IMR-90 (cell line): Measurements from ENCODE around the gene SPEM1. TPM values are rescaled to one million over a fixed set of nuclear protein-coding genes. Genes with fewer than 3 reads are reported as not detected.

Experiments used
- ATAC-seq: fragments of 200-7000 bp; cut with Tn5 transposase; 2 replicates; pipeline ENCODE4 v1.9.1; 2020; ENCODE audit warnings: low read depth, mild to moderate bottlenecking, moderate library complexity
- BruUV-seq: library from RNA; stranded (reverse); fragments of 400-500 nt; replicated peaks from 2 replicates; lab custom pipeline; 2021; lab: Mats Ljungman, UMichigan
- CTCF ChIA-PET: fragments of 300-600 bp; formaldehyde crosslinking; extraction: SDS; loops from one replicate; lab custom pipeline; 2021; ENCODE audit warnings: antibody characterized with exemption; lab: Yijun Ruan, JAX
- POLR2A ChIA-PET: fragments of 300-600 bp; sonication (Branson Sonifier 250); formaldehyde crosslinking; loops from one replicate; lab custom pipeline; 2022; ENCODE audit warnings: antibody characterized with exemption; ENCODE audit not compliant: unreplicated experiment; lab: Charles Lee
- DNase-seq: peaks from one replicate; pipeline ENCODE4 v3.0.0; 2013
- H2AFZ ChIP-seq: replicated peaks from 2 replicates; pipeline ENCODE3; 2013; ENCODE audit warnings: low read length, mild to moderate bottlenecking; ENCODE audit not compliant: poor library complexity
- H2AK5ac ChIP-seq: 2 replicates; pipeline ENCODE4 v1.6.1; 2013; ENCODE audit warnings: low read depth, low read length, inconsistent platforms
- H2AK9ac ChIP-seq: replicated peaks from 2 replicates; pipeline ENCODE3; 2013; ENCODE audit warnings: mild to moderate bottlenecking, low read depth, low read length, moderate library complexity; ENCODE audit not compliant: poor library complexity
- H2BK120ac ChIP-seq: 2 replicates; pipeline ENCODE4 v1.6.1; 2013; ENCODE audit warnings: low read depth, low read length, inconsistent platforms
- H2BK15ac ChIP-seq: 3 replicates; pipeline ENCODE4 v1.6.1; 2013; ENCODE audit warnings: low read depth, low read length, inconsistent platforms
- H2BK20ac ChIP-seq: 2 replicates; pipeline ENCODE4 v1.6.1; 2013; ENCODE audit warnings: low read depth, mild to moderate bottlenecking, inconsistent platforms, low read length, moderate library complexity
- H2BK5ac ChIP-seq: 2 replicates; pipeline ENCODE4 v1.6.1; 2013; ENCODE audit warnings: mild to moderate bottlenecking, low read depth, low read length, inconsistent platforms; ENCODE audit not compliant: poor library complexity, severe bottlenecking
- H3K14ac ChIP-seq: replicated peaks from 2 replicates; pipeline ENCODE4 v1.6.1; 2013; ENCODE audit warnings: low read depth, low read length, inconsistent platforms
- H3K18ac ChIP-seq: 2 replicates; pipeline ENCODE4 v1.6.1; 2013; ENCODE audit warnings: low read depth, low read length, control low read depth
- H3K23ac ChIP-seq: 2 replicates; pipeline ENCODE4 v1.6.1; 2013; ENCODE audit warnings: low read depth, low read length, inconsistent platforms
- H3K27ac ChIP-seq: 2 replicates; pipeline ENCODE4 v1.5.1; 2013; ENCODE audit warnings: mild to moderate bottlenecking, control low read depth, low read length; ENCODE audit not compliant: insufficient read depth
- H3K27me3 ChIP-seq: 2 replicates; pipeline ENCODE4 v1.6.1; 2013; ENCODE audit warnings: low read length; ENCODE audit not compliant: control insufficient read depth, insufficient read depth
- H3K36me3 ChIP-seq: 2 replicates; pipeline ENCODE4 v1.6.1; 2013; ENCODE audit warnings: low read length, mixed read lengths; ENCODE audit not compliant: control insufficient read depth, insufficient read depth
- H3K4ac ChIP-seq: 2 replicates; pipeline ENCODE4 v1.6.1; 2013; ENCODE audit warnings: low read depth, low read length, inconsistent platforms
- H3K4me1 ChIP-seq: 2 replicates; pipeline ENCODE4 v1.6.1; 2013; ENCODE audit warnings: low read length, mixed read lengths; ENCODE audit not compliant: control insufficient read depth, insufficient read depth
- H3K4me2 ChIP-seq: 2 replicates; pipeline ENCODE4 v1.6.1; 2013; ENCODE audit warnings: low read depth, mild to moderate bottlenecking, control low read depth, low read length, moderate library complexity
- H3K4me3 ChIP-seq: 2 replicates; pipeline ENCODE4 v1.5.1; 2013; ENCODE audit warnings: low read depth, mild to moderate bottlenecking, control low read depth, low read length, moderate library complexity; ENCODE audit not compliant: insufficient read depth
- H3K56ac ChIP-seq: 2 replicates; pipeline ENCODE4 v1.6.1; 2013; ENCODE audit warnings: low read length, inconsistent platforms; ENCODE audit not compliant: insufficient read depth; ENCODE audit errors: extremely low read depth
- H3K79me1 ChIP-seq, 2 experiments: 2 replicates each; pipeline ENCODE4 v1.6.1; 2013; ENCODE audit warnings: low read length in 2 of 2, inconsistent platforms in 1 of 2, low read depth in 1 of 2
- H3K9ac ChIP-seq: 2 replicates; pipeline ENCODE4 v1.6.1; 2013; ENCODE audit warnings: low read depth, low read length, control low read depth
- H3K9me1 ChIP-seq: 2 replicates; pipeline ENCODE4 v1.6.1; 2013; ENCODE audit warnings: low read length, inconsistent platforms; ENCODE audit not compliant: insufficient read depth
- H3K9me3 ChIP-seq: 2 replicates; pipeline ENCODE4 v1.6.1; 2013; ENCODE audit warnings: low read length; ENCODE audit not compliant: control insufficient read depth, insufficient read depth
- H4K20me1 ChIP-seq: 2 replicates; pipeline ENCODE4 v1.6.1; 2013; ENCODE audit warnings: low read length, inconsistent platforms; ENCODE audit not compliant: insufficient read depth
- H4K5ac ChIP-seq: 2 replicates; pipeline ENCODE4 v1.6.1; 2013; ENCODE audit warnings: mild to moderate bottlenecking, low read depth, low read length, control low read depth
- H4K8ac ChIP-seq, 2 experiments: 2 replicates each; pipeline ENCODE4 v1.6.1; 2013; ENCODE audit warnings: low read depth in 2 of 2, low read length in 2 of 2, control low read depth in 1 of 2, inconsistent platforms in 1 of 2
- H4K91ac ChIP-seq: 2 replicates; pipeline ENCODE4 v1.6.1; 2013; ENCODE audit warnings: low read depth, low read length, inconsistent platforms; ENCODE audit not compliant: insufficient read depth
- BHLHE40 ChIP-seq: fragments of 150-350 bp; IDR thresholded peaks from 2 replicates; pipeline ENCODE4 v1.6.1; 2016; ENCODE audit warnings: mild to moderate bottlenecking, low read depth, low read length
- CEBPB ChIP-seq: IDR thresholded peaks from 2 replicates; pipeline ENCODE4 v1.6.1; 2012; ENCODE audit warnings: low read depth, low read length, improper control_type of control experiment
- CHD1 ChIP-seq: IDR thresholded peaks from 2 replicates; pipeline ENCODE4 v1.6.1; 2012; ENCODE audit warnings: low read depth, low read length, improper control_type of control experiment
- CTCF ChIP-seq: conservative IDR thresholded peaks from 2 replicates; pipeline ENCODE4 v1.5.1; 2012; ENCODE audit warnings: mild to moderate bottlenecking, low read depth, low read length, improper control_type of control experiment
- ELK1 ChIP-seq: fragments of 150-350 bp; IDR thresholded peaks from 2 replicates; pipeline ENCODE4 v1.6.1; 2016; ENCODE audit warnings: low read depth, mild to moderate bottlenecking, low read length, moderate library complexity, borderline replicate concordance
- FOS ChIP-seq: fragments of 150-350 bp; IDR thresholded peaks from 2 replicates; pipeline ENCODE4 v1.6.1; 2016; ENCODE audit warnings: low read depth, low read length
- MAFK ChIP-seq: IDR thresholded peaks from 2 replicates; pipeline ENCODE4 v1.6.1; 2012; ENCODE audit warnings: low read depth, low read length, improper control_type of control experiment
- MAZ ChIP-seq: IDR thresholded peaks from 2 replicates; pipeline ENCODE4 v1.6.1; 2012; ENCODE audit warnings: low read depth, mild to moderate bottlenecking, low read length, improper control_type of control experiment, moderate library complexity, borderline replicate concordance
- NFE2L2 ChIP-seq: fragments of 150-350 bp; IDR thresholded peaks from 2 replicates; pipeline ENCODE4 v1.6.1; 2016; ENCODE audit warnings: low read depth, mild to moderate bottlenecking, low read length
- POLR2A ChIP-seq: IDR thresholded peaks from 2 replicates; pipeline ENCODE4 v1.6.1; 2012; ENCODE audit warnings: mild to moderate bottlenecking, low read depth, low read length
- RAD21 ChIP-seq: IDR thresholded peaks from 2 replicates; pipeline ENCODE4 v1.6.1; 2012; ENCODE audit warnings: low read length, improper control_type of control experiment
- RCOR1 ChIP-seq: IDR thresholded peaks from 2 replicates; pipeline ENCODE4 v1.6.1; 2012; ENCODE audit warnings: mild to moderate bottlenecking, low read length, improper control_type of control experiment; ENCODE audit not compliant: insufficient replicate concordance
- RFX5 ChIP-seq: IDR thresholded peaks from 2 replicates; pipeline ENCODE4 v1.8.0; 2012; ENCODE audit warnings: low read depth, mild to moderate bottlenecking, low read length, moderate library complexity
- SMC3 ChIP-seq: fragments of 150-350 bp; IDR thresholded peaks from 2 replicates; pipeline ENCODE4 v1.6.1; 2016; ENCODE audit warnings: low read depth, mild to moderate bottlenecking, antibody characterized with exemption, low read length, moderate library complexity
- USF2 ChIP-seq: fragments of 150-350 bp; IDR thresholded peaks from 2 replicates; pipeline ENCODE4 v1.6.1; 2017; ENCODE audit warnings: mild to moderate bottlenecking, antibody characterized with exemption, low read length, low read depth
- WGBS, 2 experiments: methylation state at CpG; one replicate each; pipeline versions ENCODE4 v1.1.5 to v1.1.7; 2013; ENCODE audit warnings: missing lambda C conversion rate in 2 of 2; ENCODE audit not compliant: insufficient read length in 1 of 2; ENCODE audit errors: extremely low coverage in 2 of 2; 5-methylcytosine and 5-hydroxymethylcytosine counted together
- dilution Hi-C: fragments of 300-500 bp; cut with HindIII; formaldehyde crosslinking; loops from one replicate; pipeline ENCODE4 v1.14.3; 2018; ENCODE audit warnings: low sequenced_read_pairs; ENCODE audit not compliant: unreplicated experiment
- in situ Hi-C: fragments of 300-500 bp; cut with MboI; formaldehyde crosslinking; loops from 3 replicates; pipeline ENCODE4 v1.14.3; 2019; ENCODE audit warnings: low sequenced_read_pairs, inconsistent platforms, mixed read lengths
- intact Hi-C: fragments of 100-400 bp; cut with micrococcal nuclease; formaldehyde crosslinking; loops from 2 replicates; pipeline ENCODE4 v1.10.0; 2022
- polyA plus RNA-seq, 3 experiments: library from polyadenylated mRNA; depleted of rRNA; stranded (reverse); fragments of >200 nt; gene quantifications; 2 replicates each; pipeline ENCODE4 v1.2.3, GENCODE V29; 2012; ENCODE audit warnings: low replicate concordance in 1 of 3
- total RNA-seq: library from RNA; depleted of rRNA; stranded (reverse); fragments of >200 nt; gene quantifications from 2 replicates; pipeline ENCODE4 v1.2.3, GENCODE V29; 2012

SPEM1 gene
- total and polyA plus RNA-seq, 2 of the 4 experiments (the other 2 are of a cell fraction), result not detected

- Histone ChIP-seq H2BK20ac (no peak overlapping the region), H4K8ac (no peak overlapping the region), H3K4ac (no peak overlapping the region), H4K20me1 (peaks cover 3% of the 10 kb centered on the region; the same call in 1 of the 2 replicates), H3K4me2 (no peak overlapping the region), H2BK120ac (no peak overlapping the region), H3K4me1 (peaks cover 22% of the 10 kb centered on the region), H3K9me1 (0 out of 2 replicates have a peak, but pooled peaks cover 8% of the 10 kb centered on the region), H4K5ac (no peak overlapping the region), H3K14ac (no peak overlapping the region), H3K18ac (no peak overlapping the region), H3K9ac (no peak overlapping the region), H3K9me3 (no peaks in the 10 kb centered on the region), H3K27ac (no peak overlapping the region), H2AFZ (no peak overlapping the region), H3K36me3 (no peaks in the 10 kb centered on the region), H2AK9ac (no peak overlapping the region), H3K4me3 (no peak overlapping the region), H3K79me1 (peaks cover 0 to 2% of the 10 kb centered on the region in 2 experiments; a peak in 1 of 4 replicates), H2BK5ac (no peak overlapping the region), H2BK15ac (no peak overlapping the region), H3K27me3 (peaks cover 41% of the 10 kb centered on the region), H3K56ac (no peak overlapping the region), H3K23ac (no peak overlapping the region), H4K91ac (no peak overlapping the region), H2AK5ac (no peak overlapping the region)
- TF ChIP-seq MAZ (no peak), MAFK (no peak), RCOR1 (no peak), NFE2L2 (no peak), FOS (no peak), RAD21 (no peak), RFX5 (no peak), SMC3 (no peak), CTCF (no peak), CHD1 (no peak), USF2 (no peak), CEBPB (no peak), ELK1 (no peak), POLR2A (no peak), BHLHE40 (no peak)
- in situ Hi-C loops, result no loop called here
- no peak for DNase-seq
- CTCF ChIA-PET, result no interaction called here
- dilution Hi-C loops, result no loop called here
- POLR2A ChIA-PET, result interaction anchor here (0.6 kb wide), 3 partner anchors 28 to 934 kb away, joined by 3 to 8 read pairs (median 7); no protein-coding TSS in a partner anchor
- no peak for ATAC-seq
- no TSS peak for BruUV-seq
- WGBS, 2 experiments, result no CpG with 5 or more reads among the region's 7 CpGs
- intact Hi-C loops, result no loop called here
Measured at GRCh38 chr17:7441266-7441665, 21.1 kb downstream of the SPEM1 start.
